AG04449 (cell line): ENCODE measurements around the gene TTC6.

Experiments
- CTCF ChIA-PET: fragments of 350-600 bp; formaldehyde crosslinking; extraction: SDS; loops from one replicate; lab custom pipeline; 2021; ENCODE audit warnings: antibody characterized with exemption; lab: Yijun Ruan, JAX
- POLR2A ChIA-PET: fragments of 400-600, 350-600 bp; formaldehyde crosslinking; extraction: SDS; loops from one replicate; lab custom pipeline; 2020; ENCODE audit warnings: antibody characterized with exemption, inconsistent platforms; lab: Yijun Ruan, JAX
- DNase-seq: peaks from one replicate; pipeline ENCODE4 v3.0.0-alpha.2; 2010; ENCODE audit warnings: low read depth, low spot score
- H3K4me3 ChIP-seq: 2 replicates; pipeline ENCODE4 v1.5.1; 2011; ENCODE audit warnings: low read depth, mild to moderate bottlenecking, control low read depth, low read length
- CTCF ChIP-seq: IDR thresholded peaks from one replicate; pipeline ENCODE4 v1.5.1; 2011; ENCODE audit warnings: mild to moderate bottlenecking, moderate library complexity, low read length, control low read depth, inconsistent platforms; ENCODE audit not compliant: insufficient read depth; ENCODE audit errors: missing control alignments

TTC6 gene

GRCh38 chr14:37584211-37585100 lies 11.0 kb upstream of the TTC6 start:
- no peak overlapping the region for H3K4me3 ChIP-seq
- no peak for TF ChIP-seq CTCF
- DNase-seq = no peak
- ChIA-PET POLR2A (no interaction called here), CTCF (interaction anchor here (1.0 to 1.6 kb wide), 2 partner anchors 9 to 347 kb away, joined by 4 to 7 read pairs; no protein-coding TSS in a partner anchor)

DNA sequence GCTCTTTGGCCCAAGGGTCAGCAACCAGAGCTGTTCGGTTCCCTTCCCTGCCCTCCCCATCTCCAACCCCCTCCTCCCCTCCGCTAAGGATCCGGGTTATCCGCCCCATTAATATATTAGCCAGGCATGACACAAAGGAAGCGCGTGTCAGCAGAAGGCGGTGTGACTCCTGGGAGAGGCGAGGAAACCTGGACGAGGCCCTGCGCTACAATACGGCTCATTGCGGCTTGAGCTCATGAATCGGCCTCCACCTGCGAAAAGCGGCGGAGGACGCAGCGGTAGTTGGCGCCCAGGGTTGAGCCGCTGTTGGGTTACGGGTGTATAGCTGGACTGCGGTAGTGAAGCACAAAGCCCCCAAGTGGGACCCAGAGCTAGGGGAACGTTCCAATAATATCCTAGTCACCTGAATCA lies 10.3 kb upstream of the TTC6 start:
- H3K4me3 ChIP-seq = no peak overlapping the region
- TF ChIP-seq CTCF = no peak
- ChIA-PET CTCF (interaction anchor here (1.0 to 1.6 kb wide), 2 partner anchors 8 to 347 kb away, joined by 4 to 7 read pairs; no protein-coding TSS in a partner anchor), POLR2A (no interaction called here)
- DNase-seq = no peak

- CTCF ChIA-PET = interaction anchor here (0.7 to 3.1 kb wide), 2 partner anchors 11 to 340 kb away, joined by 3 to 12 read pairs; no protein-coding TSS in a partner anchor
- no peak overlapping the region for H3K4me3 ChIP-seq
- DNase-seq = no peak
- POLR2A ChIA-PET = no interaction called here
- no peak for TF ChIP-seq CTCF
These were observed 9.2 kb upstream of the TTC6 start for GRCh38 chr14:37585971-37586796.

- ChIA-PET CTCF (interaction anchor here (0.7 to 3.1 kb wide), 2 partner anchors 10 to 340 kb away, joined by 3 to 12 read pairs; no protein-coding TSS in a partner anchor), POLR2A (no interaction called here)
- no peak for TF ChIP-seq CTCF
- DNase-seq = no peak
- no peak overlapping the region for H3K4me3 ChIP-seq
These were observed 8.7 kb upstream of the TTC6 start for GRCh38 chr14:37586797-37587130.

DNA sequence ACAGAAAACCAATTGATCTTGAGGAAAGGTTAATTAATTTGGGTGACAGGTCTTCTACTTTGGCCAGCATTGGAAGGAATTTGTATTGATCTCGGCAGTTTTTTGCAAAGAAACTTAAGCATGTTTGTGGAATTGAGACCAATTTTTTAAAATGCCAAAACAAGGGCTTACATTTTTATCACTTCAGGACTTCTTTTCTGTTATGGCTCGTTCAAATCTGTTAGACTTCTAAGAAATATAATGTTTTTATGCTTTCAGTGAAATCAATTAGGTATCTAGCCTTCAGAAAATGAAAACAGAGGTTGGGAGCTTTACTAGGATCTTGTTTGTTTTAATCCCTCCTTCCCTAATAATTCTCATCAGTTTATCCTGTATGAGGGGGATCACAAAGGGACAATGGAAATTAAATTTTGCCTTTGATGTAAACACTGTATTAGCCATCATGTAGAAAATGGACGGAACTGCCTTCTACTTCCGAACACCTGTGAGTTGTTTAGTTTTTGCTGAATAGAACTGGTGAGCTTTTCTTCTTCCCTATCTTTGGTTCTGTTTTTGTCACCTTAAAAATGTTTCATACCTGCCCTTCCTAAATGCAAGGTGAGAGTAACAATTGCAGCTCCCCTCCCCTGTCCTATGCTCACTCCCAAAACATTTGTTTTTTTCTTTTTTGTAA lies 8.2 kb upstream of the TTC6 start:
- ChIA-PET POLR2A (no interaction called here), CTCF (interaction anchor here (3.1 kb wide), 1 partner anchor 10 kb away, joined by 12 read pairs; no protein-coding TSS in a partner anchor)
- no peak for DNase-seq
- TF ChIP-seq CTCF = no peak
- H3K4me3 ChIP-seq = no peak overlapping the region
